Measurements from ENCODE around the gene ARV1. TPM values are rescaled to one million over a fixed set of nuclear protein-coding genes. Genes with fewer than 3 reads are reported as not detected.

ARV1 gene
- total RNA-seq, 2 experiments from 2014 or later, result 15.2 to 15.3 TPM

- H3K9me3 Mint-ChIP-seq, result no peaks in the 10 kb centered on the region
Observed at GRCh38 chr1:231013391-231014015, 34.6 kb downstream of the ARV1 start.

GRCh38 chr1:231016234-231016633, 37.3 kb downstream of the ARV1 start:
- no peaks in the 10 kb centered on the region for H3K27me3 Mint-ChIP-seq
- intact Hi-C loops (cut with micrococcal nuclease), result no loop called here
- peaks cover 7% of the 10 kb centered on the region for H3K4me1 Mint-ChIP-seq (ENCODE audit: low read depth)
- no peak for TF ChIP-seq CTCF (IDR thresholded peaks at IDR 0.05)
- ChIA-PET POLR2A (no interaction called here), CTCF (no interaction called here)
- no peak overlapping the region for H3K27ac Mint-ChIP-seq
- DNase-seq, result no peak
- no peak for ATAC-seq
- peaks cover 2% of the 10 kb centered on the region for H3K36me3 Mint-ChIP-seq (ENCODE audit: low read depth)
- H3K4me3 Mint-ChIP-seq, result no peak overlapping the region
- no peaks in the 10 kb centered on the region for H3K9me3 Mint-ChIP-seq

More at GRCh38 chr1:231013391-231014015, 34.6 kb downstream of the ARV1 start:
- POLR2A ChIA-PET, result interaction anchor here (0.6 kb wide), 1 partner anchor 19 kb away, joined by 3 read pairs; no protein-coding TSS in a partner anchor
- no peaks in the 10 kb centered on the region for H3K4me1 Mint-ChIP-seq (ENCODE audit: low read depth)
- no peaks in the 10 kb centered on the region for H3K36me3 Mint-ChIP-seq (ENCODE audit: low read depth)
- DNase-seq (no peak), ATAC-seq (no peak)
- H3K27me3 Mint-ChIP-seq, result no peaks in the 10 kb centered on the region
- no peak for TF ChIP-seq CTCF (IDR thresholded peaks at IDR 0.05)
- H3K27ac Mint-ChIP-seq, result no peak overlapping the region
- CTCF ChIA-PET, result interaction anchor here (1.1 to 1.4 kb wide), 2 partner anchors 11 to 25 kb away, joined by 3 read pairs; no protein-coding TSS in a partner anchor
- no peak overlapping the region for H3K4me3 Mint-ChIP-seq
- intact Hi-C loops (cut with micrococcal nuclease), result no loop called here

GRCh38 chr1:231016966-231017365, 38.1 kb downstream of the ARV1 start:
- CTCF ChIA-PET, result no interaction called here
- TF ChIP-seq CTCF (IDR thresholded peaks at IDR 0.05), result no peak
- H3K36me3 Mint-ChIP-seq (ENCODE audit: low read depth), result peaks cover 2% of the 10 kb centered on the region
- intact Hi-C loops (cut with micrococcal nuclease), result no loop called here
- no peak overlapping the region for H3K27ac Mint-ChIP-seq
- POLR2A ChIA-PET, result interaction anchor here (0.6 kb wide), 1 partner anchor 48 kb away, joined by 3 read pairs; no protein-coding TSS in a partner anchor
- DNase-seq (no peak), ATAC-seq (no peak)
- H3K27me3 Mint-ChIP-seq, result no peaks in the 10 kb centered on the region
- no peak overlapping the region for H3K4me3 Mint-ChIP-seq
- no peaks in the 10 kb centered on the region for H3K9me3 Mint-ChIP-seq
- H3K4me1 Mint-ChIP-seq (ENCODE audit: low read depth), result peaks cover 7% of the 10 kb centered on the region

- peaks cover 7% of the 10 kb centered on the region for H3K4me1 Mint-ChIP-seq (ENCODE audit: low read depth)
- no peak overlapping the region for H3K4me3 Mint-ChIP-seq
- no peaks in the 10 kb centered on the region for H3K9me3 Mint-ChIP-seq
- peaks cover 2% of the 10 kb centered on the region for H3K36me3 Mint-ChIP-seq (ENCODE audit: low read depth)
- DNase-seq (no peak), ATAC-seq (no peak)
- TF ChIP-seq CTCF (IDR thresholded peaks at IDR 0.05), result no peak
- ChIA-PET CTCF (no interaction called here), POLR2A (no interaction called here)
- no peaks in the 10 kb centered on the region for H3K27me3 Mint-ChIP-seq
- no peak overlapping the region for H3K27ac Mint-ChIP-seq
- intact Hi-C loops (cut with micrococcal nuclease), result no loop called here
Observed at GRCh38 chr1:231019711-231020110, 40.8 kb downstream of the ARV1 start.

- intact Hi-C loops (cut with micrococcal nuclease), result no loop called here
- DNase-seq (peak; percentile 9), ATAC-seq (peak; percentile 60)
- Mint-ChIP-seq H3K27me3 (no peaks in the 10 kb centered on the region), H3K27ac (no peak overlapping the region), H3K4me1 (ENCODE audit: low read depth) (peaks cover 7% of the 10 kb centered on the region), H3K9me3 (no peaks in the 10 kb centered on the region), H3K4me3 (peak overlapping the region; percentile 40), H3K36me3 (ENCODE audit: low read depth) (peaks cover 2% of the 10 kb centered on the region)
- ChIA-PET CTCF (no interaction called here), POLR2A (no interaction called here)
- no peak for TF ChIP-seq CTCF (IDR thresholded peaks at IDR 0.05)
Observed at GRCh38 chr1:231020139-231020601, 41.3 kb downstream of the ARV1 start.

Measured in activated CD8-positive, alpha-beta T cell treated with anti-CD3 and anti-CD28 coated beads for 36 hours (primary cell).